HS-27A (cell line): ENCODE measurements around the gene FAM193A.
"Not testable (repeated sequence)": the region's sequence is repeated elsewhere in the genome, so short reads cannot be mapped to it uniquely, and the experiment has no call there.

Experiments
- DNase-seq: peaks from one replicate; pipeline ENCODE4 v3.0.0-alpha.2; 2012; ENCODE audit warnings: low read depth, missing footprints

Gene FAM193A

GRCh38 chr4:2728806-2729532 lies 192.5 kb downstream of the FAM193A start:
- DNase-seq = no peak

GRCh38 chr4:2729533-2729875 lies 193.1 kb downstream of the FAM193A start:
- no peak for DNase-seq

DNA sequence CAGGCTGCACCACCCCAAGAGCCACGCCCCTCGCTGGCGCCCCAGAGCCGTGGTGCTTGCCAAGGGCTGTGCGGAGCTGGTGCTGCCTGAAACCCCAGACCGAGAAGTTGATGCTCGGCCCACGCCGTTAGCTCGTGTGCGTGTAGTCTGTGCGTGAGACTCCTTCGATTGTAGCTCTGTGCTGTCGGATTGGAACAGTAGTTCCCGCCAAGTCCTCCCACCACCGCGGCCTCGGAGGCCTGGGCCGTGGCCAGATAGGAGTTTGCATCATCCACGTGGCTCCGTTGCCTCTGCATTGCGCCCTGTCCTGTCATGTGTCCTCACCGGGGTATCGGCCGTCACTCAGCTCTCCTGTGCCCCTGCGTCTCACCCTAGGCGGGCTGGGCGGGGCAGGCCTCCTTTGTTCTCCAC lies 195.5 kb downstream of the FAM193A start:
- DNase-seq = no peak

DNA sequence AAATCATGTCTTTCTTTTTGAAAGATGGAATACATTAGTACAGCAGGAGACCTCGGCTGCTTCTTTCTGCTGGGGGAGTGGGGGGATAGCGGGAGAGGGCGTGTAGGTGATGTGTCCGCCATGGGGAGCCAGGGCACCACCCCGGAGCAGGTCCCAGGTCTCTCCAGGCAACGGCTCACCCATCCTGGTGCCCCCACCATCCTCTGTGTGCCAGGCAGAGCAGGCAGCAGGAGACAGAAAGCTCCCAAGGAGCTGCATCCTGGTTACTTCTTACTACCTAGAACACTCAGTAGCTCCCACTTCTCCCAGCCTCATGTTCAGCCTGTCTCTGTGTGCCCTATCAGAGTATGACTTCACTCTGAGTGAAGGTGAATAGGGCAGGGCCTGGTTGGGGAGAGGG lies 196.1 kb downstream of the FAM193A start:
- DNase-seq = no peak

- DNase-seq = no peak
These were observed 196.8 kb downstream of the FAM193A start for GRCh38 chr4:2733001-2733843.

DNA sequence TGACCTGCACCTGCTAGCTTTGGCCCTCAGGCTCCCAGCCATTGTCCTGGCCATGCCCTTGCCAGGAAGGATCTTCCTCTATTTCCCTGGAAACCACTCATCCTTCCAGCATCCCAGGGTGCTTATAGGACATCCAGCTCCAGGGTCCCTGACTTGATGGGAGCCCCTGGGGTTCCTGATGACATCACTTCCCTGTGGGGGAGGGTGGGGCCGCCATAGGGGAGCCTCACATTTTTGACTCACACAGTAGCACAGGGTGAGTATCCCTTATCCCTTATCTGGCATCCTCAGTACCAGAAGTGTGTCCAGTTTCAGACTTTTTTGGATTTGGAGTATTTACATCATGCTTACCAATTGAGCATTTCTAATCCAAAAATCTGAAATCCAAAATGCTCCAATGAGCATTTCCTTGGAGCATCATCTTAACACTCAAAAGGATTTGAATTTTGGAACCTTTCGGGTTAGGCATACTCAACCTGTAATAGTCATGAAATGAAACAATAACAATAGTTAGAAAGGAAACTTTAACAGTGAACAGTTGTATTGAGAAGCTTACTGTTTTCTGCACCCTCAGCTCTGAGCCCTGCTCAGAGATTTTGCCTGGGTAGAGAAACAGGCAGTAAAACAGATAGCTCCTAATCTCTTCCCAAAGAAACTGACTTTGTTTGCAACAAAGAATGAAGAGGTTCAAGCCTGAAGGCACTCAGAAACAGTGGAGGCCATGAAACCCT lies 197.6 kb downstream of the FAM193A start:
- no peak for DNase-seq

GRCh38 chr4:2734612-2735011 lies 198.2 kb downstream of the FAM193A start:
- no peak for DNase-seq

- no peak for DNase-seq
These were observed 199.4 kb downstream of the FAM193A start for GRCh38 chr4:2735869-2736268.

DNA sequence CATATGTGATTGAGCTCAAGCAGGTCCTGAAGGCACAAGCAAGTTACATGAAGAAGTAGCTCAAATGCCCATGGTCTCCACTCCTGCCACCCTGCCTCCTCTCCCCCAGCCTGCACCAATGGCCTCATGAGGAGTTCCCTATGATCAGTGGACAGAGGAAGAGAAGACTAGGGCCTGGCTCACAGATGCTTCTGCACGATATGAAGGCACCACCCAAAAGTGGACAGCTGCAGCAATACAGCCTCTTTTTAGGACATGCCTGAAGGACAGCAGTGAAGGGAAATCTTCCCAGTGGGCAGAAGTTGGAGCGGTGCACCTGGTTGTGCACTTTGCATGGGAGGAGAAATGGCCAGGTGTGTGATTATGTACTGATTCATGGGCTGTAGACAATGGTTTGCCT lies 201.8 kb downstream of the FAM193A start:
- not testable (repeated sequence) for DNase-seq

GRCh38 chr4:2741626-2742025 lies 205.2 kb downstream of the FAM193A start:
- DNase-seq = no peak

DNA sequence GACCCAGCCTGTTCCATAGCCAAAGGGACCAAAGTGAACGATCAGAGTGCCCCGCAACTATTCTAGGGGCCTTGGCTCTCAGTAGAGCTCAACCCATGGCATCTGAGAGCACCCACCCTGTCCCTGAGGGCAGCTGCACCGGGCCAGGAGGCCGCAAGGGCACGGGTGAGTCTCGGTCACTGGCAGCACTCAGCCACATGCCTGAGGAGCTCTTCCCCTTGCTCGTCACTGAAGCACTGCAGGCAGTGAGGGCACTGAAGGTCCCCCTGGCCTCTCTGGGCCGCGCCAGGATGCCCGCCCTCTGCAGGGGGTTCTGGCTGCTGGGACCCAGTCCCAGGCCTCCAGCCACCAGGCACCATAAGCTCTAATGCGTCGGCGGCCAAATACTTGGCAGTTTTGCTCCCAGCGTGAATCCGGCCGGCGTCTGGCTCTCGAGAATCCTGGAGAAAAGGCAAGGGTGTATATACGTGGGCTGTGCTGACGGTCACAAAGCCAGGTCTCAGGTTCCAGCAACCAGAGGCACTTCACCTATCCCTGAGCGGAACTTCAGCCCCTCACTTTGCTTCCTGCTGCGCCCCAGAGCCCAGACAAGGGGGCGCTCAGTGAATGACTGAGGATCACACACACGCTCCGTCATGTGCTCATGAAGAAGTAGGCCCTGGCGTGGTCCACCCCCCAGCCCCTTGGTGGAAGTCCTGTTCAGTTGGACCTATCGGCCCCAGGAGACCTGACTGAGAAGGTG lies 205.8 kb downstream of the FAM193A start:
- DNase-seq = no peak

- no peak for DNase-seq
These were observed 206.5 kb downstream of the FAM193A start for GRCh38 chr4:2742823-2743517.

DNA sequence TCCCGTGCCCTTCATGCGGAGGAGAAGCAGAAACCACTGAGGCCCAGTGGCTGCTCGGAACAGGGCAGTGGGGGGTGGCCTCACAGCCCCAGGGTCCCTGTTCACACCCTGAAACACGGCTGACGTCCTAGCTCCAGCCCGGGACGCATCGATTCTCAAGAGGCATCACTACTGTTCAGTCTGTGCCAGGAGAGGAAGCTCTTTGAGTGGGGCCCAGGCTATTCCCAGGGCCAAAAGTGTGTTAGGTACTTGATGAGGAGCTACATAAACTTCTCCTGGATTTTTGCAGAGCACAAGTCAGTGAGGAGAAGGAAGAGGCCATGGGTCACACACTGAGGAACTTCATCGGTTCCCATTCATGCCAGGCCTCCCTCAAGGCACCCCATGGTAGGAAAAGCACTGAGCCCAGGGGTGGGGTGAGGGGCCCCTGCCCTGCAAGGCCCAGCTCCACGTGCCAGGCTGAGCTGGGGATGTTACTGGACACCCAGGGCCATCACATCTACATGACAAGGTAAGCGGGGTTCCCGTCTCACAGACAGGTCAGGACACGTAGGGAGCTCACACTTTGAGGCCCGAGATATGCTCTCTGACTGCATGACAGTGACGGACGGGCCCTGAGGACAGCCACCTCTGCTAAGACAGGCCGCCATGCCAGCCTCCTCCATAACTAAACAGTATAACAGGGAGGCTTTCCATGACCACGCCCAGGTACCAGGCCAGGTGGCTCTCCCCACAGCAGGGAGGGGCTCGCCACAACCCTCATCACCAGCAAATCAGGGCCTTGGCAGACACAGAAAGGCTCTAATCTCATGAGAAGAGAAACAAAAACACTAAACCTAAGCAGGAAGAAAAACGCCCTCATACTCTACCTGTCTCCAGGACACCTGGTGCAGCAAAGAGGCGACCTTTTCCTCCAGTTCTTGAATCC lies 207.3 kb downstream of the FAM193A start:
- no peak for DNase-seq

DNA sequence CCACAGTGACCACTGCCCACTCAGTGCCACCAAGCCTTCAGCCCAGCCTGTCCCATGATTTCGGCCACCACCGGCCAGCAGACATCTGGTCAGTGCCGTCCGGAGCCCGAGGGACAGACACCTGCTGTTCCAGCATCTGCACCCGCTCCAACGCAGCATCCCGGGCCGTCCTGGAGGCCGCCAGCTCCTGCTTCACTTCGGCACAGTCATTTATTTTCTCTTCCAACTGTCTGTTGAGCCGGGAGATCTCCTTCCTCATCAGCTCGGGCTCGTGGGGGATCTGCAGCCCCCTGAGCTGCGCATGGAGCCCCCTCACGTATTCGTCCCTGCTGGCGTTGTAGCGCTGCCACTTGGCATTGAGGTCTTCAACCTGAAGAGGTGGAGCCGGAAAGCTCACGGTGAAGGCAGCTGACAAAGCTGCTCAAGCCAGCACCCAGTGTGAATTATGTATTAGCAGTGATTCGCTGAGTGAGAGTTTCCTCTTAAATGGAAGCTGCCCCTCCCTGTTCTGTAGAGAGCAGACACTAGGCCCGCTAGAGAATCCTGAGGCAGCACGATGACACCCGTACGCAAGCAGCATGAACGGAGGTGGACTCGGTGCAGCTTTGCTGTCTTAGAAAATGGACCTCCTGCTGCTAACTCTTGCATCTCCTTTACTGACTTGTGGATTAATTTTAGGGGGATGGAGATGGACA lies 208.3 kb downstream of the FAM193A start:
- no peak for DNase-seq

GRCh38 chr4:2745516-2745915 lies 209.1 kb downstream of the FAM193A start:
- DNase-seq = no peak

DNA sequence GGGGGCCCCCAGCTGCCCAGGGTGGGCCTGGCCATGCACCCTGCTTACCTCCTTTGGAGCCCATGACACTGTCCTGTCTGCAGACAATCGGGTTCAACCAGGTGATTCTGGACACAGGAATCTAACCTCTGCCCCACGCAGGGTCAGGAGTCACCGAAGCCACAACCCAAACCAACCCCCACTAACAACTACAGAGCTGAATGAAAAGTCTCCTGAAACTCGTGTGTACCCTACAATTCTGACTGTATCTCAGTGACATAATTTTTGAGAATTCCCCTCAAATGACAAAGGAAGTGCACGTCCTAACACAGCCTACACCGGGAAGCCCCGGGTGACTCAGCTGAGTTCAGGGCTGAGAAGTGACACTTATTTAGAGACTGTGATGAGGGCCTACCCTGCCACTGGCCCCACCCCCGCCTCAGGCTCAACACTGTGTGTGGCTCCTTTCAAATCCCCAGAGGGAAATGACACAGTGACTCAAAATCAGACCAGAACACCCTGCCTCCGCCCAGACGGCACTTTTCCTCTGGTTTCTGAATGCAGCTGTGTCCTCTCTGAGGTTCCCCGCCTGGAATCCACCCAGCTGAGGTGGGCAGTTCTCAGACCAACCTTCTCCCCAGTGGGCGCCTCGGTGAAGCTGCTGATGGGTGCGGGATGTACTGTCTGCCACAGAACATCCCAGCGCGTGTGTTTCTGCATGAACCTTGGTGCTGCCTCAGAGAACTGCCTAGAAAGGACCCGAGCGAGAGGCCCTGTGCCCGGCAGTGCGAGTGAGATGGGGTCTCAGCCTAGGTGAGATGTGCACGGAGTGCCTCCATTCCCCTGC lies 209.7 kb downstream of the FAM193A start:
- DNase-seq = no peak

- DNase-seq = no peak
These were observed 210.6 kb downstream of the FAM193A start for GRCh38 chr4:2746891-2747695.
